Measurements from ENCODE around the gene MARVELD1.
A peak's percentile ranks its signal among the peaks of the same experiment; 100 is the strongest.

The MARVELD1 gene

GRCh38 chr10:97733256-97733655, 19.7 kb downstream of the MARVELD1 start:
- TF ChIP-seq POLR2A (IDR thresholded peaks at IDR 0.05; ENCODE audit: extremely low read depth, insufficient read length) (no peak), MAX (IDR thresholded peaks at IDR 0.05; ENCODE audit: low read depth, low read length) (no peak), CTCF (IDR thresholded peaks at IDR 0.05; ENCODE audit: low read depth, low read length) (no peak), MYC (IDR thresholded peaks at IDR 0.05; ENCODE audit: low read depth, low read length) (no peak)
- no peak for DNase-seq (ENCODE audit: low read depth)
- H3K4me3 ChIP-seq (ENCODE audit: low read depth, low read length): no peak overlapping the region

- no peak overlapping the region for H3K4me3 ChIP-seq (ENCODE audit: low read depth, low read length)
- TF ChIP-seq MYC (IDR thresholded peaks at IDR 0.05; ENCODE audit: low read depth, low read length) (no peak), CTCF (IDR thresholded peaks at IDR 0.05; ENCODE audit: low read depth, low read length) (no peak), MAX (IDR thresholded peaks at IDR 0.05; ENCODE audit: low read depth, low read length) (no peak), POLR2A (IDR thresholded peaks at IDR 0.05; ENCODE audit: extremely low read depth, insufficient read length) (no peak)
- DNase-seq (ENCODE audit: low read depth): no peak
Observed at GRCh38 chr10:97734021-97734420, 20.5 kb downstream of the MARVELD1 start.

DNA sequence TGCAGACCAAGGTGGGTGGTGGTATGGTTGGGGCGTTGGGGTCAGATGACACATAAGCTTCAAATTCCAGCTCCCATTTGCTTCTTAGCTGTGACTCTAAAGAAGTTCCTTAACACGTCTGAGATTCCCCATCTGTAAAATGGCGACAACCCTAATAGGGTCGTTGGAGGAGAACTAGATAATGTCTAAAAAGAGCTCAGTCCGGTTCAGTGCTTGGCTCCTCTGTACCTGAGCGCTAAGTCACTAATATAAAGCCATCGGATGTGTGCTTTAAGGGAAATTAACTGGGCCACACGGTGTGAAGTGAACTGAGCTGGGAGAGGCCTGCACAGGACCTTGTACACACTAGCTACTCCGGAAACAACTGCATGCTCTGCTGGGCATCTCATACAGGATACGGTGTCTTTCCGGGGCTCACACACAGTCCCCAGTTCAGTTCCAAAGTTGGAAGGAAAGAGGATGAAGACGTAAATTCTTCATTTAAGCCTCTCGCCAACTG, 22.9 kb downstream of the MARVELD1 start:
- TF ChIP-seq CTCF (IDR thresholded peaks at IDR 0.05; ENCODE audit: low read depth, low read length): no peak
- TF ChIP-seq POLR2A (IDR thresholded peaks at IDR 0.05; ENCODE audit: extremely low read depth, insufficient read length): no peak
- TF ChIP-seq MYC (IDR thresholded peaks at IDR 0.05; ENCODE audit: low read depth, low read length): no peak
- TF ChIP-seq MAX (IDR thresholded peaks at IDR 0.05; ENCODE audit: low read depth, low read length): no peak
- DNase-seq (ENCODE audit: low read depth): no peak
- H3K4me3 ChIP-seq (ENCODE audit: low read depth, low read length): no peak overlapping the region

GRCh38 chr10:97736902-97737769, 23.6 kb downstream of the MARVELD1 start, which contains the start of gene ZFYVE27:
Gene ZFYVE27 (plus strand): TSS chr10:97737128. CDS start chr10:97738478, 1,350 bp downstream.
- peak; percentile 97 for DNase-seq (ENCODE audit: low read depth)
- H3K4me3 ChIP-seq (ENCODE audit: low read depth, low read length): peak within 1 kb of the TSS; percentile 81
- TF ChIP-seq POLR2A (IDR thresholded peaks at IDR 0.05; ENCODE audit: extremely low read depth, insufficient read length) (peak; percentile 97), MYC (IDR thresholded peaks at IDR 0.05; ENCODE audit: low read depth, low read length) (peak; percentile 96), MAX (IDR thresholded peaks at IDR 0.05; ENCODE audit: low read depth, low read length) (peak; percentile 99), CTCF (IDR thresholded peaks at IDR 0.05; ENCODE audit: low read depth, low read length) (no peak)

- no peak for TF ChIP-seq POLR2A (IDR thresholded peaks at IDR 0.05; ENCODE audit: extremely low read depth, insufficient read length)
- no peak for TF ChIP-seq MYC (IDR thresholded peaks at IDR 0.05; ENCODE audit: low read depth, low read length)
- no peak for TF ChIP-seq CTCF (IDR thresholded peaks at IDR 0.05; ENCODE audit: low read depth, low read length)
- no peak for TF ChIP-seq MAX (IDR thresholded peaks at IDR 0.05; ENCODE audit: low read depth, low read length)
- peak; percentile 20 for DNase-seq (ENCODE audit: low read depth)
Observed at GRCh38 chr10:97737770-97738265, 24.3 kb downstream of the MARVELD1 start.

More at GRCh38 chr10:97737770-97738265, 24.3 kb downstream of the MARVELD1 start:
- peak overlapping the region; percentile 81 for H3K4me3 ChIP-seq (ENCODE audit: low read depth, low read length)

All from NB4 (cell line).